HFFc6 (cell line): ENCODE data around the gene PSAP. TPM values are rescaled to one million over a fixed set of nuclear protein-coding genes. Genes with fewer than 3 reads are reported as not detected.

Source experiments
- DNase-seq: peaks from one replicate; pipeline ENCODE4 v3.0.0-alpha.2; 2018
- H3K27ac Mint-ChIP-seq: 2 replicates; pipeline ENCODE4 v1.8.0; 2020; ENCODE audit warnings: mild to moderate bottlenecking, mixed read lengths
- H3K27me3 Mint-ChIP-seq: 2 replicates; pipeline ENCODE4 v1.8.0; 2021; ENCODE audit warnings: mild to moderate bottlenecking, moderate library complexity, mixed read lengths; ENCODE audit not compliant: insufficient read depth
- H3K36me3 Mint-ChIP-seq: 2 replicates; pipeline ENCODE4 v1.8.0; 2021; ENCODE audit warnings: low read depth, mixed read lengths
- H3K4me1 Mint-ChIP-seq: 2 replicates; pipeline ENCODE4 v1.8.0; 2020; ENCODE audit warnings: low read depth, mixed read lengths
- H3K4me3 Mint-ChIP-seq: 2 replicates; pipeline ENCODE4 v1.8.0; 2020; ENCODE audit warnings: mild to moderate bottlenecking, moderate library complexity, mixed read lengths
- H3K9me3 Mint-ChIP-seq: 2 replicates; pipeline ENCODE4 v1.8.0; 2020; ENCODE audit warnings: mild to moderate bottlenecking, mixed read lengths
- CTCF ChIP-seq: fragments of 200-600 bp; sonication (generic); IDR thresholded peaks from 2 replicates; pipeline ENCODE4 v1.5.0; 2021; ENCODE audit warnings: antibody characterized with exemption, mild to moderate bottlenecking
- total RNA-seq, 6 experiments: library from RNA; stranded (reverse); fragmentation: NEBNext Ultra II Directional; extraction: Animal tissue kit (Norgen Biotek cat#: 25700); gene quantifications; 2 replicates in 1 of 6; 3 replicates in 5 of 6; pipeline ENCODE4 v1.2.3, GENCODE V29; 2021

PSAP gene
- total RNA-seq, 6 experiments from 2014 or later = 375 to 549 (median 404) TPM

DNA sequence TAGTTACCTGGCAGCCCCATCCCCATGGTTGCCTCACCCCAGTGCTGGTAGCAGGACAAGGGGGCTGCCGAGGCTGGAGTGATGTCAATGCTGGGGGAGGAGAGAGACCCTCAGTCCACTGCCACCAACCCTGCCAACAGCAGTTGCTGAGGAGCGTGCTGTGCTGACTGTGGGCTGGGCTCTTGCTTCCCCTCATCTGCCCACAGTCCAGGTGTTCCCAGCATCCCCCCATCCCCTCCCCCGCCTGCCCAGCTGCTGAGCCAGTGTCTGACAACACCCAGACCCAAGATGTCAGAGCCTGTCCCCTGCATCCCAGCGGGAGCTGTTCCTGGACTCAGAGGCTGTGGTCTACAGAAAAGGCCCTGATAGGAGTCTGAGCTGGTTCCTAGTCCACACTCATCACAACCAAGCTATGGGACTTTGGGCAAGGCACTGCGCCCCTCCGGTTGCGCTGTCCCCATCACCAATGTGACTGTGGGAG, 14.6 kb upstream of the PSAP start:
- Mint-ChIP-seq H3K4me1 (peaks cover 32% of the 10 kb centered on the region), H3K36me3 (no peaks in the 10 kb centered on the region), H3K4me3 (no peak overlapping the region), H3K9me3 (no peaks in the 10 kb centered on the region), H3K27me3 (peaks cover 3% of the 10 kb centered on the region; the same call in 1 of the 2 replicates), H3K27ac (no peak overlapping the region)
- DNase-seq = no peak
- no peak for TF ChIP-seq CTCF

GRCh38 chr10:71864911-71865361, 13.9 kb upstream of the PSAP start:
- Mint-ChIP-seq H3K36me3 (no peaks in the 10 kb centered on the region), H3K9me3 (no peaks in the 10 kb centered on the region), H3K27me3 (peaks cover 3% of the 10 kb centered on the region; the same call in 1 of the 2 replicates), H3K4me3 (no peak overlapping the region), H3K4me1 (peaks cover 39% of the 10 kb centered on the region), H3K27ac (no peak overlapping the region)
- TF ChIP-seq CTCF = no peak
- peak; percentile 52 for DNase-seq

DNA sequence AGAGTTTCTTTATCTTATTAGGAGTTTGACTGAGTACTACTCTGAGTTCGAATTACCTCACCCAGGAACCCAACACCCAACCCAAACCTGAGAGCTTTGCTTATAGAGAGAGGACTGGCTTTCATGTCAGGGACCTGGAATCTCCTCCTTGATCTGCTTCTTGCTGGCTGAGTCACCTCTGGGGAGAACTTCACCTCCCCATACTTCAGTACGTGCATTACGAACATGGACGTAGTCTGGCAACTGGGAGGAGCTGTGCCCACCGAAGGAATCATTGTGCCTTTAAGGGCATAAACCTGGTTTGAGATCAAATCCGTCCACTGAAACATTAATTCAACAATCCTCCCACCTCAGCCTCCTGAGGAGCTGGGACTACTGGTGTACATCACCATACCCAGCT, 12.2 kb upstream of the PSAP start:
- Mint-ChIP-seq H3K4me1 (peaks cover 42% of the 10 kb centered on the region), H3K36me3 (no peaks in the 10 kb centered on the region), H3K27me3 (peaks cover 3% of the 10 kb centered on the region; the same call in 1 of the 2 replicates), H3K9me3 (no peaks in the 10 kb centered on the region), H3K4me3 (no peak overlapping the region), H3K27ac (no peak overlapping the region)
- DNase-seq = no peak
- TF ChIP-seq CTCF = no peak

- Mint-ChIP-seq H3K4me1 (peaks cover 35% of the 10 kb centered on the region), H3K27me3 (no peaks in the 10 kb centered on the region; the same call in 1 of the 2 replicates), H3K9me3 (no peaks in the 10 kb centered on the region), H3K36me3 (no peaks in the 10 kb centered on the region), H3K4me3 (peak overlapping the region; percentile 74), H3K27ac (peak overlapping the region; percentile 99)
- DNase-seq = peak; percentile 100
- no peak for TF ChIP-seq CTCF
Measured at GRCh38 chr10:71860243-71861029, 9.4 kb upstream of the PSAP start.

DNA sequence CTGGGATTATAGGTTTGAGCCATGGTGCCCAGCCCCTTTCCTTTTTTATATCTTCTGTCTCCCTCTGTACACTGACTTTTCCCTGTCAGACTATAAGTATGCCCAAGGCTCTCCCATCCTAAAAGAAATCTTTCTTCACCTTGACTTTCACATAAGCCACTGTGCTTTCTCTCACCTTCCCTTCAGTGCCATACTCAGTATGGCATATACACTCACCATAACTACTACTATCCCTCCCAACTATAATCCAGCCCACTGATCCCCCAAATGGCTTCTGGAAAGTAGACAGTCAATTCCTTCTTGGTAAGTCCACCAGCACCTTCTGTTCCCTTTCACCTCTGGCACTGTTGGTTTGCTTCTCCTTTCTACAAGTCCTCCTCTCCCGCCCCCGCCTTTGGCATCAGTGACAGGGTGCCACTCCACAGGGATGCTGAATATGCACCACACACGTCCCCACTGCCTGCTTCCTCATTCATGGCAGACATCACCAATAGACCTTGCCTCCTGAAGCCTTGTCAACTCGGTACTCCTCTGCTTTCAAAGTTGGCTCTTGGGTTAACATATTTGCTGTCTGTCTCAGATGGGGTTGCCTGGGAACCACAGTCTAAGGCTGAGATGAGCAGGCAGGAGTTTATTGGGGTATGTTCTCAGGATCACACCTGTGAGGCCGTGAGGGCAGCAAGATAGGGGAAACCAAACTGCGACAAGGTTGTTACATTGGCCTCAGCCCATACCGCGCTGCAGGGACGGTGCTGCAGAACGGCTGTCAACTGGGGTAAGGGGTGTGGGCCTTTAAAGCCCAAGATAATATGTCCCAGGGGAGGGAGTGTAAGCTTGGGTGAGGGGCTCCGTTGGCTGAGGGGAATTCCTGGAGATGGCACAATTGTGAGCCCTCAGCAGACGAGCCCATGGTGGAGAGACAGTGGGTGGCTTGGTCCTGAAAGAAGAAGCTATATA, 7.2 kb upstream of the PSAP start:
- H3K4me1 Mint-ChIP-seq = peaks cover 32% of the 10 kb centered on the region
- no peak for DNase-seq
- TF ChIP-seq CTCF = no peak
- H3K27me3 Mint-ChIP-seq = peaks cover 5% of the 10 kb centered on the region; the same call in 1 of the 2 replicates
- H3K4me3 Mint-ChIP-seq = no peak overlapping the region
- H3K9me3 Mint-ChIP-seq = no peaks in the 10 kb centered on the region
- H3K27ac Mint-ChIP-seq = no peak overlapping the region; the same call in 1 of the 2 replicates
- H3K36me3 Mint-ChIP-seq = no peaks in the 10 kb centered on the region
